DOHH2 (cell line): ENCODE measurements around the gene DDR1.

ENCODE experiments used
- CTCF ChIP-seq: fragments of 200-600 bp; sonication (generic); IDR thresholded peaks from one replicate; pipeline ENCODE4 v1.5.1; 2014; ENCODE audit warnings: antibody characterized with exemption, mild to moderate bottlenecking, low read depth, low read length; ENCODE audit not compliant: poor library complexity, severe bottlenecking
- EZH2phosphoT487 ChIP-seq: fragments of 200-600 bp; sonication (generic); IDR thresholded peaks from 2 replicates; pipeline ENCODE4 v1.6.1; 2017; ENCODE audit warnings: borderline replicate concordance, mild to moderate bottlenecking, antibody characterized with exemption, low read length, moderate library complexity, mixed read lengths

GRCh38 chr6:30900863-30901417, 16.6 kb downstream of the DDR1 start:
- TF ChIP-seq EZH2phosphoT487 (no peak), CTCF (no peak)
